Body of pancreas (tissue), 4 donors: ENCODE results near the gene TRIM40. TPM values are rescaled to one million over a fixed set of nuclear protein-coding genes. Genes with fewer than 3 reads are reported as not detected.

Experiments used
- ATAC-seq: fragments of 150-250 bp; one replicate; pipeline ENCODE4 v1.9.1; 2016
- DNase-seq, 4 donors: peaks; one replicate each; pipeline ENCODE4 v3.0.0-alpha.2; 2019
- H3K27ac ChIP-seq, 4 donors: fragments of 200-600 bp; sonication (generic); 1 replicate in 3 of 4; 2 replicates in 1 of 4; pipeline versions ENCODE4 v1.5.1 to v1.6.1; 2016 to 2019; ENCODE audit warnings: mild to moderate bottlenecking in 1 of 4, mixed read lengths in 1 of 4, moderate library complexity in 1 of 4
- H3K27me3 ChIP-seq, 2 donors: fragments of 200-600 bp; sonication (generic); one replicate each; pipeline ENCODE4 v1.6.0; 2016; ENCODE audit warnings: mild to moderate bottlenecking in 1 of 2
- H3K36me3 ChIP-seq, 2 donors: fragments of 200-600 bp; sonication (generic); replicated peaks in 1 of 2; 2 replicates each; pipeline ENCODE4 v1.5.1; 2016; ENCODE audit warnings: low read depth in 2 of 2; ENCODE audit not compliant: insufficient read depth in 1 of 2
- H3K4me1 ChIP-seq: fragments of 200-600 bp; sonication (generic); one replicate; pipeline ENCODE4 v1.6.0; 2016
- H3K4me3 ChIP-seq, 2 donors: fragments of 200-600 bp; sonication (generic); 1 replicate in 1 of 2; 2 replicates in 1 of 2; pipeline ENCODE4 v1.5.1; 2016 to 2019
- H3K9me3 ChIP-seq, 3 donors: fragments of 200-600 bp; sonication (generic); 1 replicate in 2 of 3; 2 replicates in 1 of 3; pipeline ENCODE4 v1.5.1; 2016
- POLR2A ChIP-seq, 3 donors: fragments of 450-650 bp; IDR thresholded peaks; one replicate each; pipeline ENCODE4 v1.6.1; 2016; ENCODE audit warnings: antibody characterized with exemption in 3 of 3, mild to moderate bottlenecking in 2 of 3
- WGBS, 2 donors: methylation state at CpG; one replicate each; pipeline ENCODE4 v1.1.5; 2017; 5-methylcytosine and 5-hydroxymethylcytosine counted together
- intact Hi-C: fragments of 100-400 bp; cut with DNase I; formaldehyde crosslinking; loops from one replicate; pipeline ENCODE4 v1.15.1; 2023
- total RNA-seq, 2 donors: library from RNA; depleted of rRNA; stranded (reverse); fragments of >200 nt; gene quantifications; one replicate each; pipeline ENCODE4 v1.1.0, GENCODE V29; 2016
- TF ChIP-seq, protein P1 (sequence below), 7 experiments: fragments of 450-650 bp in 4 of 7; fragments of 200-600 bp in 3 of 7; sonication (generic) in 3 of 7; IDR thresholded peaks; one replicate each; pipeline ENCODE4 v1.5.1; 2016 to 2019; ENCODE audit warnings: antibody characterized with exemption in 7 of 7

Gene TRIM40
- total RNA-seq, 2 donors from 2014 or later: not detected

DNA sequence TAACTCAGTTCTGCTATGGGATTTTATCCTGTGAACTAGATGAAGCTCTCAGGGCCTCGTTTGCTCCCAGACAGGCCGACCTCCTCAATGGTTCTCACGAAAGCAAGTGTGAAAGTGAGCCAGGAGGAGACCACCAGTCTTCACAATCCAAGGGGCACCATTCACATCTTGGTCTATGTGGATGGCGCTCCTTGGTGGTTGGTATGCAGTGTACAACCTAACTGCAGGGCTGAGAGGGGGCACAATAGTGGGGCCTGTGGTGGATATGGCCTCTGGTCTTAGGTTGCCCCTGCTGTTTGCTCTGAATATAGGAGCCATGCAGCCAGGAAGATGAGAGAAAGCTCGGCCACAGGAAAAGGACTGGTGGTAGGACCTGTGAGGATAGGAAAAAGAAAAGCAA lies 52.6 kb downstream of the TRIM40 start:
- Histone ChIP-seq H3K27me3 (no peaks in the 10 kb centered on the region), H3K27ac (no peak overlapping the region), H3K4me1 (no peaks in the 10 kb centered on the region), H3K9me3 (no peaks in the 10 kb centered on the region), H3K4me3 (no peak overlapping the region), H3K36me3 (peaks cover 13 to 25% of the 10 kb centered on the region in 2 donors)
- WGBS, 2 donors: 94 to 98% methylated on average over 5 of the region's 5 CpGs
- intact Hi-C loops: no loop called here
- TF ChIP-seq, protein P1, sequence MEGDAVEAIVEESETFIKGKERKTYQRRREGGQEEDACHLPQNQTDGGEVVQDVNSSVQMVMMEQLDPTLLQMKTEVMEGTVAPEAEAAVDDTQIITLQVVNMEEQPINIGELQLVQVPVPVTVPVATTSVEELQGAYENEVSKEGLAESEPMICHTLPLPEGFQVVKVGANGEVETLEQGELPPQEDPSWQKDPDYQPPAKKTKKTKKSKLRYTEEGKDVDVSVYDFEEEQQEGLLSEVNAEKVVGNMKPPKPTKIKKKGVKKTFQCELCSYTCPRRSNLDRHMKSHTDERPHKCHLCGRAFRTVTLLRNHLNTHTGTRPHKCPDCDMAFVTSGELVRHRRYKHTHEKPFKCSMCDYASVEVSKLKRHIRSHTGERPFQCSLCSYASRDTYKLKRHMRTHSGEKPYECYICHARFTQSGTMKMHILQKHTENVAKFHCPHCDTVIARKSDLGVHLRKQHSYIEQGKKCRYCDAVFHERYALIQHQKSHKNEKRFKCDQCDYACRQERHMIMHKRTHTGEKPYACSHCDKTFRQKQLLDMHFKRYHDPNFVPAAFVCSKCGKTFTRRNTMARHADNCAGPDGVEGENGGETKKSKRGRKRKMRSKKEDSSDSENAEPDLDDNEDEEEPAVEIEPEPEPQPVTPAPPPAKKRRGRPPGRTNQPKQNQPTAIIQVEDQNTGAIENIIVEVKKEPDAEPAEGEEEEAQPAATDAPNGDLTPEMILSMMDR (IDR thresholded peaks at IDR 0.05): no peak
- TF ChIP-seq POLR2A (IDR thresholded peaks at IDR 0.05): no peak
- no peak for ATAC-seq
- no peak for DNase-seq

GRCh38 chr6:30192076-30192475 lies 56.1 kb downstream of the TRIM40 start:
- intact Hi-C loops: no loop called here
- no peaks in the 10 kb centered on the region for H3K9me3 ChIP-seq
- 93 to 95% methylated on average over 5 to 7 of the region's 7 CpGs for WGBS, 2 donors
- no peaks in the 10 kb centered on the region for H3K4me1 ChIP-seq
- H3K27me3 ChIP-seq: no peaks in the 10 kb centered on the region
- no peak overlapping the region for H3K27ac ChIP-seq
- no peak for TF ChIP-seq POLR2A (IDR thresholded peaks at IDR 0.05)
- TF ChIP-seq, protein P1 (IDR thresholded peaks at IDR 0.05): no peak
- H3K36me3 ChIP-seq: peaks cover 8 to 27% of the 10 kb centered on the region in 2 donors
- ATAC-seq (no peak), DNase-seq (no peak)
- H3K4me3 ChIP-seq: no peak overlapping the region

GRCh38 chr6:30194797-30195690 lies 59.1 kb downstream of the TRIM40 start:
- Histone ChIP-seq H3K9me3 (no peaks in the 10 kb centered on the region), H3K36me3 (peaks cover 9 to 25% of the 10 kb centered on the region in 2 donors), H3K4me3 (no peak overlapping the region), H3K27ac (no peak overlapping the region), H3K4me1 (no peaks in the 10 kb centered on the region), H3K27me3 (no peaks in the 10 kb centered on the region)
- no peak for ATAC-seq
- intact Hi-C loops: no loop called here
- no peak for TF ChIP-seq POLR2A (IDR thresholded peaks at IDR 0.05)
- TF ChIP-seq, protein P1 (IDR thresholded peaks at IDR 0.05): no peak
- 89% methylated on average over 8 of the region's 8 CpGs for WGBS, 2 donors
- no peak for DNase-seq

GRCh38 chr6:30195951-30196350 lies 60.0 kb downstream of the TRIM40 start:
- TF ChIP-seq, protein P1 (IDR thresholded peaks at IDR 0.05): no peak
- TF ChIP-seq POLR2A (IDR thresholded peaks at IDR 0.05): no peak
- Histone ChIP-seq H3K27me3 (no peaks in the 10 kb centered on the region), H3K4me3 (no peak overlapping the region), H3K4me1 (no peaks in the 10 kb centered on the region), H3K36me3 (peaks cover 9 to 27% of the 10 kb centered on the region in 2 donors), H3K9me3 (no peaks in the 10 kb centered on the region), H3K27ac (no peak overlapping the region)
- intact Hi-C loops: no loop called here
- 100% methylated on average over 1 of the region's 1 CpG for WGBS, 2 donors
- DNase-seq (no peak), ATAC-seq (no peak)
